Measurements from ENCODE around the gene DENND1C.

DENND1C gene

DNA sequence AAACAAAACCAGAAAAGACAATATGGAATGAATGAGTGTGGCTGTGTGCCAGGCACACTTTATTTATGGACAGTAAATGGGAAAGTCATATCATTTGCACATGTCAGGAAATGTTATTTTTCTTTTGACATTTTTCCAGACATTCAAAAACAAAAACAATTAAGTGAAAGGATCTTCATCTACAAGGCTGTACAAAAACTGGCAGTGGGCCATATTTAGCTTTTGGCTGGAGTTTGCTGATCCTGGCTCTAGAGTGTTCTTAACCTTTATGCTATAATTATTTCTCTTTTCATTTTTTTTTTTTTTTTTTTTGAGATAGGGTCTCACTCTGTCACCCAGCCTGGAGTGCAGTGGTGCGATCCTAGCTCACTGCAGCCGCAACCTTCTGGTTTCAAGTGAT, 42.7 kb upstream of the DENND1C start:
- no peak for DNase-seq (ENCODE audit: low read depth)
- H3K4me3 ChIP-seq (ENCODE audit: low read depth, low read length), result no peak overlapping the region
- TF ChIP-seq CTCF (conservative IDR thresholded peaks at IDR 0.05; ENCODE audit: low read depth, low read length), result no peak

- DNase-seq (ENCODE audit: low read depth), result no peak
- TF ChIP-seq CTCF (conservative IDR thresholded peaks at IDR 0.05; ENCODE audit: low read depth, low read length), result no peak
Observed at GRCh38 chr19:6522712-6523111, 41.1 kb upstream of the DENND1C start.

DNA sequence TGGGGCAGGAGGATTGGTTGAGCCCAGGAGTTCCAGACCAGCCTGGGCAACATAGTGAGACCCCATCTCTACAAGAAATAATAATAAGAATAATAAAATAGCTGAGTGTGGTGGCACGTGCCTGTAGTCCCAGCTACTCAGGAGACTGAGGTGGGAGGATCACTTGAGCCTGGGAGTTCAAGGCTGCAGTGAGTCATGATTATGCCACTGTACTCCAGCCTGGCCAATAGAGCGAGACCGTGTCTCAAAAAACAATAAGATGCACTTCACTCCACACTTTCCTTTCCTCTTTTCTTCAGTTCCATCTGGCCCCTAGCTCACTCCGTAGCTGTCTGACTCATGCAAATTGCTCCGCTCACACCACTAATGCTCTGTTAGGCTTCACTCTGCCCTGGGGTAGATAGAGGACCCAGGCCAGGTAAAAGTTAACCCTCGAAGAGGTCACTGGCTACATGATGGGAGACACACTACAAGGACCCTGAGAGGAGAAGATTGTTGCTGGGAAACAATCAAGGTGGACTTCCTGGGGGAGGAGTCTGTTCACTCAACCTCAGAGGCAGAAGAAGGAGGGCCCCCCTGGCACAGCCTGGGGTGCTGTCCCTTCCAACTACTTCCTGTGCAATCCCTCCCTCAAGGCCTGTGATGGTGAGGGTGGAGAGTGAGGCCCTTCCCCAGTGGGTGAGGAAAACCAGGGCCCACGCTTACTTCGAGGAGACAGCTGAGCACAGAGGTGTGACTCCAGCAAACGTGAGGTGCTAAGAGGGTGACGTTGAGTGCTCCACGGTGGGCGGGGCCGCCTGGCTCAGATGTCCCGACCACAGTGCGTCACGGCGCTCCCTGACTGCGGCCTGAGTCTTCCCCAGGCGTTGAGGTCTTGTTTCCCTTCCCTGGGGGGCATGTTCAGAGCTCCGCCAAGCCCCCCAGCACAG, 40.4 kb upstream of the DENND1C start:
- no peak for DNase-seq (ENCODE audit: low read depth)
- no peak for TF ChIP-seq CTCF (conservative IDR thresholded peaks at IDR 0.05; ENCODE audit: low read depth, low read length)
- no peak overlapping the region for H3K4me3 ChIP-seq (ENCODE audit: low read depth, low read length)

More at GRCh38 chr19:6522712-6523111, 41.1 kb upstream of the DENND1C start:
- H3K4me3 ChIP-seq (ENCODE audit: low read depth, low read length), result no peak overlapping the region

- no peak for TF ChIP-seq CTCF (conservative IDR thresholded peaks at IDR 0.05; ENCODE audit: low read depth, low read length)
- no peak overlapping the region for H3K4me3 ChIP-seq (ENCODE audit: low read depth, low read length)
- peak; percentile 74 for DNase-seq (ENCODE audit: low read depth)
Observed at GRCh38 chr19:6519289-6519688, 37.7 kb upstream of the DENND1C start.

DNA sequence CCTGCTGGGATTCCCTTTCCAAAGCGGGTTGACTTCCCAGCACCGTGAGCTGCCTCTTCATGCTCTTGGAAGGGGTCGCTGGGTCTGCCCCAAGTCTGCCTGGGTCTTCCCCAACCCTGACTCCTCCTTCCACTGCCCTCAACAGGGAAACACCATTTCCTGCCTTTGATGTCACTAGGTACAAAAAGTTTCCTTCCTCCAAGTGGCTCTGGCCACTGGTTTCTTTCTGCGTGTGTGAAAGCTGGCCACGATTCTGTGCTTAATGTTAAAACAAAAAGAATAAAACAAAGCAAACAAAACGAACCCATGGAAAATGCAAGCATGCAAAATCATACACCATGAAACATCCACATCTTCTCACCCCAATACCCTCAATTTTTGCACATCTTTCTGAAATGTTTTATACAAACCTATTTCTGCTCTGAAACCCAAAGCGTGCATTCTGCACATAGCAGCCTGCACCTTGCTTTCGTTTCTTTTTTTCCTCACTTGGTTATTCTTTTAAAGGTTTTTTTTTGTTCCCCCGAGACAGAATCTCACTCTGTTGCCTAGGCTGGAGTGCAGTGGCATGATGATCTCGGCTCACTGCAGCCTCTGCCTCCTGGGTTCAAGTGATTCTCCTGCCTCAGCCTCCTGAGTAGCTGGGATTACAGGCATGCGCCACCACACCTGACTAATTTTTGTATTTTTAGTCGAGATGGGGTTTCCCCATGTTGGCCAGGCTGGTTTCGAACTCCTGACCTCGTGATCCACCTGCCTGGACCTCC, 36.7 kb upstream of the DENND1C start:
- no peak for TF ChIP-seq CTCF (conservative IDR thresholded peaks at IDR 0.05; ENCODE audit: low read depth, low read length)
- DNase-seq (ENCODE audit: low read depth), result no peak
- no peak overlapping the region for H3K4me3 ChIP-seq (ENCODE audit: low read depth, low read length)

GRCh38 chr19:6516659-6517291, 35.2 kb upstream of the DENND1C start:
- H3K4me3 ChIP-seq (ENCODE audit: low read depth, low read length), result peak overlapping the region; percentile 66
- peak; percentile 86 for DNase-seq (ENCODE audit: low read depth)
- TF ChIP-seq CTCF (conservative IDR thresholded peaks at IDR 0.05; ENCODE audit: low read depth, low read length), result peak; percentile 97
